B cell (primary cell): ENCODE measurements around the gene IRS2.

Experiments
- CTCF ChIP-seq: fragments of 200-600 bp; IDR thresholded peaks from one replicate; pipeline ENCODE4 v1.8.0; 2022; ENCODE audit warnings: antibody characterized with exemption, mild to moderate bottlenecking
- EZH2 ChIP-seq: IDR thresholded peaks from 2 replicates; pipeline ENCODE4 v1.6.1; 2012; ENCODE audit warnings: borderline replicate concordance, low read depth, mild to moderate bottlenecking, moderate library complexity, low read length; ENCODE audit not compliant: insufficient read depth, poor library complexity, severe bottlenecking

GRCh38 chr13:109755551-109755950 is 30.8 kb downstream of the IRS2 start:
- no peak for TF ChIP-seq CTCF
- TF ChIP-seq EZH2, result no peak
